Heart right ventricle (tissue), 16 donors: ENCODE results near the gene MRGPRD. TPM values are rescaled to one million over a fixed set of nuclear protein-coding genes. Genes with fewer than 3 reads are reported as not detected.

Experiments used
- ATAC-seq, 8 donors: fragments of 200-7000 bp; cut with Tn5 transposase; one replicate each; pipeline ENCODE4 v1.9.1; 2020; ENCODE audit warnings: mild to moderate bottlenecking in 8 of 8, moderate library complexity in 8 of 8, moderate number of reproducible peaks in 1 of 8
- DNase-seq, 2 donors: peaks; one replicate each; pipeline ENCODE4 v3.0.0-alpha.2; 2020
- H3K27ac ChIP-seq, 10 donors: fragments of 200-600 bp; sonication (generic) in 2 of 10; one replicate each; pipeline versions ENCODE4 v1.5.0 to v1.8.0; 2020 to 2022; ENCODE audit warnings: mild to moderate bottlenecking in 3 of 10
- H3K27me3 ChIP-seq, 7 donors: fragments of 200-600 bp; one replicate each; pipeline ENCODE4 v1.8.0; 2021 to 2022; ENCODE audit warnings: mild to moderate bottlenecking in 2 of 7
- H3K36me3 ChIP-seq, 9 donors: fragments of 200-600 bp; sonication (generic) in 1 of 9; one replicate each; pipeline versions ENCODE4 v1.5.0 to v1.8.0; 2020 to 2022; ENCODE audit warnings: mild to moderate bottlenecking in 2 of 9
- H3K4me1 ChIP-seq, 9 donors: fragments of 200-600 bp; sonication (generic) in 1 of 9; one replicate each; pipeline versions ENCODE4 v1.5.0 to v1.8.0; 2020 to 2022; ENCODE audit warnings: mild to moderate bottlenecking in 4 of 9
- H3K4me3 ChIP-seq, 10 donors: fragments of 200-600 bp; sonication (generic) in 2 of 10; one replicate each; pipeline versions ENCODE4 v1.5.0 to v1.8.0; 2020 to 2022; ENCODE audit warnings: mild to moderate bottlenecking in 7 of 10, moderate library complexity in 2 of 10
- H3K9me3 ChIP-seq, 11 donors: fragments of 200-600 bp in 10 of 11; sonication (generic) in 2 of 11; one replicate each; pipeline versions ENCODE4 v1.5.0 to v1.8.0; 2013 to 2022; ENCODE audit warnings: mild to moderate bottlenecking in 2 of 11, control low read depth in 1 of 11, moderate library complexity in 1 of 11
- WGBS, 2 donors: extraction: QIAGEN DNeasy Blood & Tissue Kit; methylation state at CpG; one replicate each; pipeline ENCODE4 v1.1.7; 2013; ENCODE audit warnings: inconsistent platforms in 1 of 2; 5-methylcytosine and 5-hydroxymethylcytosine counted together
- intact Hi-C, 10 donors: fragments of 100-400 bp; cut with DNase I; formaldehyde crosslinking; loops; one replicate each; pipeline versions ENCODE4 v1.11.1 to v1.14.2; 2022
- polyA plus RNA-seq, 2 donors: library from polyadenylated mRNA; stranded (reverse); fragments of 200-250 nt; gene quantifications; one replicate each; pipeline ENCODE4 v1.2.3, GENCODE V29; 2013
- total RNA-seq, 10 donors: library from RNA; stranded (reverse); fragmentation: NEBNext Ultra II Directional in 3 of 10; extraction: Animal tissue kit (Norgen Biotek cat#: 25700) in 3 of 10; gene quantifications; one replicate each; pipeline versions ENCODE4 v1.2.1 to v1.2.4, GENCODE V29; 2021 to 2023
- TF ChIP-seq, protein P1 (sequence below), 9 donors: fragments of 200-600 bp; sonication (generic) in 2 of 9; IDR thresholded peaks; one replicate each; pipeline versions ENCODE4 v1.5.0 to v1.8.0; 2021 to 2022; ENCODE audit warnings: antibody characterized with exemption in 9 of 9, mild to moderate bottlenecking in 5 of 9, moderate library complexity in 1 of 9
- donor health status: Arrhythmogenic right ventricular cardiomyopathy.
- donor health status: ischemic (EF 13 %, LVEDD 7.1; RV severe dilation, severe dysfunction).
- donor health status: healthy with polysubstance abuse.
- donor health status: DM: no; HTN: yes; CAD: no.
- donor health status: DM: no; HTN: no; CAD: no.
- donor health status: ischemic (EF 25% LVEDD 6.9; RV normal size, moderate dysfunction).
- donor health status: ischemic (EF 25% LVEDD 5.7; RV mildly dilated, moderate dysfunction).
- donor health status: healthy.
- donor health status: DM: yes; HTN: yes; CAD: no.
- donor health status: Ischemic cardiomyopathy.
- donor health status: ischemic (EF 35%, LVEDD 5.7; RV mildly dilated, moderate dysfunction).
- donor health status: nonischemic (EF 11% LVEDD 7.7; RV severe dilation, severe dysfunction).
- donor health status: DM: yes; HTN: yes; CAD: no.
- donor health status: PGD.
- donor health status: ischemic (EF 29% LVEDD 5.4; RV normal size, mild dysfunction).
- donor health status: nonischemic (EF 23%, LVEDD 6.1; RV moderate dilation, normal function).

MRGPRD gene
- total and polyA plus RNA-seq, 12 donors = not detected

GRCh38 chr11:68988491-68988890 lies 7.7 kb upstream of the MRGPRD start:
- Histone ChIP-seq H3K36me3 (no peaks in the 10 kb centered on the region), H3K4me1 (no peaks in the 10 kb centered on the region), H3K4me3 (no peak overlapping the region), H3K27ac (no peak overlapping the region), H3K27me3 (peaks cover 0 to 30% (median 16%) of the 10 kb centered on the region in 7 donors), H3K9me3 (peaks cover 0 to 18% (median 5%) of the 10 kb centered on the region in 11 donors)
- TF ChIP-seq, protein P1, sequence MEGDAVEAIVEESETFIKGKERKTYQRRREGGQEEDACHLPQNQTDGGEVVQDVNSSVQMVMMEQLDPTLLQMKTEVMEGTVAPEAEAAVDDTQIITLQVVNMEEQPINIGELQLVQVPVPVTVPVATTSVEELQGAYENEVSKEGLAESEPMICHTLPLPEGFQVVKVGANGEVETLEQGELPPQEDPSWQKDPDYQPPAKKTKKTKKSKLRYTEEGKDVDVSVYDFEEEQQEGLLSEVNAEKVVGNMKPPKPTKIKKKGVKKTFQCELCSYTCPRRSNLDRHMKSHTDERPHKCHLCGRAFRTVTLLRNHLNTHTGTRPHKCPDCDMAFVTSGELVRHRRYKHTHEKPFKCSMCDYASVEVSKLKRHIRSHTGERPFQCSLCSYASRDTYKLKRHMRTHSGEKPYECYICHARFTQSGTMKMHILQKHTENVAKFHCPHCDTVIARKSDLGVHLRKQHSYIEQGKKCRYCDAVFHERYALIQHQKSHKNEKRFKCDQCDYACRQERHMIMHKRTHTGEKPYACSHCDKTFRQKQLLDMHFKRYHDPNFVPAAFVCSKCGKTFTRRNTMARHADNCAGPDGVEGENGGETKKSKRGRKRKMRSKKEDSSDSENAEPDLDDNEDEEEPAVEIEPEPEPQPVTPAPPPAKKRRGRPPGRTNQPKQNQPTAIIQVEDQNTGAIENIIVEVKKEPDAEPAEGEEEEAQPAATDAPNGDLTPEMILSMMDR (IDR thresholded peaks at IDR 0.05) = no peak
- no peak for ATAC-seq
- DNase-seq = no peak
- intact Hi-C loops = no loop called here

- no peaks in the 10 kb centered on the region for H3K36me3 ChIP-seq
- intact Hi-C loops = no loop called here
- no peak for ATAC-seq
- peaks cover 0 to 21% (median 3%) of the 10 kb centered on the region in 7 donors for H3K27me3 ChIP-seq
- TF ChIP-seq, protein P1 (IDR thresholded peaks at IDR 0.05) = no peak
- H3K4me1 ChIP-seq = no peaks in the 10 kb centered on the region
- no peak for DNase-seq
- no peak overlapping the region for H3K27ac ChIP-seq
- peaks cover 0 to 21% (median 5%) of the 10 kb centered on the region in 11 donors for H3K9me3 ChIP-seq
- H3K4me3 ChIP-seq = no peak overlapping the region
These were observed 6.4 kb upstream of the MRGPRD start for GRCh38 chr11:68987211-68987610.

GRCh38 chr11:68983801-68984200 lies 3.0 kb upstream of the MRGPRD start:
- H3K9me3 ChIP-seq = peaks cover 0 to 25% (median 6%) of the 10 kb centered on the region in 11 donors
- peaks cover 0 to 4% (median 0%) of the 10 kb centered on the region in 7 donors for H3K27me3 ChIP-seq
- H3K36me3 ChIP-seq = no peaks in the 10 kb centered on the region
- intact Hi-C loops = no loop called here
- 80% methylated on average over 6 of the region's 6 CpGs for WGBS, 2 donors
- peaks cover 0 to 7% (median 7%) of the 10 kb centered on the region in 9 donors for H3K4me1 ChIP-seq
- no peak for DNase-seq
- TF ChIP-seq, protein P1 (IDR thresholded peaks at IDR 0.05) = no peak
- H3K4me3 ChIP-seq = no peak overlapping the region
- ATAC-seq = no peak
- no peak overlapping the region for H3K27ac ChIP-seq

DNA sequence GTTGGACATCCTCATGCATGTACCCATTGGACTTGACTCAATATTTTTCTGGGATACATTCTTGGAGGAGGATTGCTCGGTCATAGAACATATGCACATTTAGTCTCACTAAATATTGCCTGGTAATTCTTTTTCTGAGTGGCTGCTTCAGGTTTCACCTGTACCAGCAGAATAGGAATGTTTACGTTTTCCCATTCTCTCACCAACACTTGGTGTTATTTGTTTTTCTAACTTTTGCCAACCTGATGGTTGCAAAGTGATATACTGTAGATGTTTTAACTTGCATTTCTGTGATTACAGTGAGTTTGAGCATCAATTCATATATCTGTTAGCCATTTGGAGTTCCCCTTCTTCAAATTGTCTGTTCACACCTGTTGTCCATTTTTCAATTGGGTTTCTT lies 1.3 kb upstream of the MRGPRD start:
- H3K27ac ChIP-seq = no peak overlapping the region
- no peaks in the 10 kb centered on the region for H3K36me3 ChIP-seq
- 91 to 95% methylated on average over 2 of the region's 2 CpGs for WGBS, 2 donors
- DNase-seq (no peak), ATAC-seq (no peak)
- H3K4me1 ChIP-seq = peaks cover 0 to 21% (median 10%) of the 10 kb centered on the region in 9 donors
- TF ChIP-seq, protein P1 (IDR thresholded peaks at IDR 0.05) = no peak
- H3K27me3 ChIP-seq = no peaks in the 10 kb centered on the region
- H3K4me3 ChIP-seq = no peak overlapping the region
- peaks cover 0 to 23% (median 5%) of the 10 kb centered on the region in 11 donors for H3K9me3 ChIP-seq
- intact Hi-C loops = no loop called here
